ENCODE measurements around the gene INA. TPM values are rescaled to one million over a fixed set of nuclear protein-coding genes. Genes with fewer than 3 reads are reported as not detected.

Gene INA
- total RNA-seq, 4 donors from 2014 or later = 0.24 TPM; not detected in 3

- ATAC-seq (no peak), DNase-seq (no peak)
- Histone ChIP-seq H3K36me3 (no peaks in the 10 kb centered on the region), H3K9me3 (no peaks in the 10 kb centered on the region), H3K4me3 (no peak overlapping the region), H3K27me3 (peaks cover 35 to 58% (median 51%) of the 10 kb centered on the region in 3 donors), H3K27ac (no peak overlapping the region), H3K4me1 (no peaks in the 10 kb centered on the region)
- TF ChIP-seq POLR2A (IDR thresholded peaks at IDR 0.05) (no peak), CTCF (IDR thresholded peaks at IDR 0.05 in 4 of 5, conservative IDR thresholded peaks at IDR 0.05 in 1 of 5) (no peak)
- in situ Hi-C loops (cut with MboI; ENCODE audit: low sequenced_read_pairs in 4 of 4) (no loop called here), intact Hi-C loops (cut with DNase I; ENCODE audit: low total_unique reads) (no loop called here)
Measured at GRCh38 chr10:103280031-103280430, 3.1 kb downstream of the INA start.

- DNase-seq (no peak), ATAC-seq (no peak)
- Histone ChIP-seq H3K27me3 (peaks cover 30 to 58% (median 48%) of the 10 kb centered on the region in 3 donors), H3K9me3 (no peaks in the 10 kb centered on the region), H3K36me3 (no peaks in the 10 kb centered on the region), H3K27ac (no peak overlapping the region), H3K4me1 (no peaks in the 10 kb centered on the region), H3K4me3 (no peak overlapping the region)
- TF ChIP-seq CTCF (IDR thresholded peaks at IDR 0.05 in 4 of 5, conservative IDR thresholded peaks at IDR 0.05 in 1 of 5) = no peak
- TF ChIP-seq POLR2A (IDR thresholded peaks at IDR 0.05) = no peak
- intact Hi-C loops (cut with DNase I; ENCODE audit: low total_unique reads) (no loop called here), in situ Hi-C loops (cut with MboI; ENCODE audit: low sequenced_read_pairs in 4 of 4) (no loop called here)
Measured at GRCh38 chr10:103280506-103280905, 3.6 kb downstream of the INA start.

GRCh38 chr10:103281753-103282152, 4.8 kb downstream of the INA start:
- Histone ChIP-seq H3K27ac (no peak overlapping the region), H3K36me3 (no peaks in the 10 kb centered on the region), H3K27me3 (peaks cover 18 to 51% (median 35%) of the 10 kb centered on the region in 3 donors), H3K4me1 (no peaks in the 10 kb centered on the region), H3K4me3 (no peak overlapping the region), H3K9me3 (no peaks in the 10 kb centered on the region)
- ATAC-seq = no peak
- TF ChIP-seq CTCF (IDR thresholded peaks at IDR 0.05 in 4 of 5, conservative IDR thresholded peaks at IDR 0.05 in 1 of 5) (no peak), POLR2A (IDR thresholded peaks at IDR 0.05) (no peak)
- no peak for DNase-seq
- intact Hi-C loops (cut with DNase I; ENCODE audit: low total_unique reads) (no loop called here), in situ Hi-C loops (cut with MboI; ENCODE audit: low sequenced_read_pairs in 4 of 4) (no loop called here)

- intact Hi-C loops (cut with DNase I; ENCODE audit: low total_unique reads) = no loop called here
- ATAC-seq = no peak
- Histone ChIP-seq H3K27me3 (peaks cover 12 to 42% (median 27%) of the 10 kb centered on the region in 3 donors), H3K4me3 (no peak overlapping the region), H3K9me3 (no peaks in the 10 kb centered on the region), H3K27ac (no peak overlapping the region), H3K4me1 (no peaks in the 10 kb centered on the region), H3K36me3 (no peaks in the 10 kb centered on the region)
- TF ChIP-seq POLR2A (IDR thresholded peaks at IDR 0.05) = no peak
- TF ChIP-seq CTCF (IDR thresholded peaks at IDR 0.05 in 4 of 5, conservative IDR thresholded peaks at IDR 0.05 in 1 of 5) = no peak
- no peak for DNase-seq
- in situ Hi-C loops (cut with MboI; ENCODE audit: low sequenced_read_pairs in 4 of 4) = no loop called here
Measured at GRCh38 chr10:103282961-103283360, 6.0 kb downstream of the INA start.

DNA sequence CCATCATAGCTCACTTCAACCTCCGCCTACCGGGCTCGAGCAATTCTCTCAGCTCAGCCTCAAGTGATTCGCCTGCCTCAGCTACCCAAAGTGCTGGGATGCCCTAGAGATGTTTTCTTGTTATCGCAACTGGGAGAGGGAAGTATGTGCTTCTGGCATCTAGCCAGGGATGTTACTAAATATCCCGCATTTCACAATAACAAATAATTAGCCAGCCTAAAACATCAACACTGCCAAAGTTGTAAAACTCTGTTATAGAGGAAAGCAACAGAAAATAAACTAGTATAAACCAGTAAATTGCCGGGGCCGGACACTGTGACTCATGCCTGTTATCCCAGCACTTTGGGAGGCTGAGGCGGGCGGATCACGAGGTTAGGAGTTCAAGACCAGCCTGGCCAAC, 7.2 kb downstream of the INA start:
- in situ Hi-C loops (cut with MboI; ENCODE audit: low sequenced_read_pairs in 4 of 4) (no loop called here), intact Hi-C loops (cut with DNase I; ENCODE audit: low total_unique reads) (no loop called here)
- Histone ChIP-seq H3K4me3 (no peak overlapping the region), H3K27ac (no peak overlapping the region), H3K4me1 (no peaks in the 10 kb centered on the region), H3K27me3 (peaks cover 8 to 39% (median 25%) of the 10 kb centered on the region in 3 donors), H3K36me3 (no peaks in the 10 kb centered on the region), H3K9me3 (no peaks in the 10 kb centered on the region)
- no peak for DNase-seq
- TF ChIP-seq CTCF (IDR thresholded peaks at IDR 0.05 in 4 of 5, conservative IDR thresholded peaks at IDR 0.05 in 1 of 5) (no peak), POLR2A (IDR thresholded peaks at IDR 0.05) (no peak)
- ATAC-seq = no peak
